GM18499 (cell line): Measurements from ENCODE around the gene PAX8.

ENCODE experiments used
- ATAC-seq: cut with Tn5 transposase; IDR thresholded peaks from one replicate; pipeline ENCODE4 v1.9.1; 2021; ENCODE audit warnings: moderate number of reproducible peaks; ENCODE audit not compliant: insufficient read depth, unreplicated experiment

PAX8 gene

DNA sequence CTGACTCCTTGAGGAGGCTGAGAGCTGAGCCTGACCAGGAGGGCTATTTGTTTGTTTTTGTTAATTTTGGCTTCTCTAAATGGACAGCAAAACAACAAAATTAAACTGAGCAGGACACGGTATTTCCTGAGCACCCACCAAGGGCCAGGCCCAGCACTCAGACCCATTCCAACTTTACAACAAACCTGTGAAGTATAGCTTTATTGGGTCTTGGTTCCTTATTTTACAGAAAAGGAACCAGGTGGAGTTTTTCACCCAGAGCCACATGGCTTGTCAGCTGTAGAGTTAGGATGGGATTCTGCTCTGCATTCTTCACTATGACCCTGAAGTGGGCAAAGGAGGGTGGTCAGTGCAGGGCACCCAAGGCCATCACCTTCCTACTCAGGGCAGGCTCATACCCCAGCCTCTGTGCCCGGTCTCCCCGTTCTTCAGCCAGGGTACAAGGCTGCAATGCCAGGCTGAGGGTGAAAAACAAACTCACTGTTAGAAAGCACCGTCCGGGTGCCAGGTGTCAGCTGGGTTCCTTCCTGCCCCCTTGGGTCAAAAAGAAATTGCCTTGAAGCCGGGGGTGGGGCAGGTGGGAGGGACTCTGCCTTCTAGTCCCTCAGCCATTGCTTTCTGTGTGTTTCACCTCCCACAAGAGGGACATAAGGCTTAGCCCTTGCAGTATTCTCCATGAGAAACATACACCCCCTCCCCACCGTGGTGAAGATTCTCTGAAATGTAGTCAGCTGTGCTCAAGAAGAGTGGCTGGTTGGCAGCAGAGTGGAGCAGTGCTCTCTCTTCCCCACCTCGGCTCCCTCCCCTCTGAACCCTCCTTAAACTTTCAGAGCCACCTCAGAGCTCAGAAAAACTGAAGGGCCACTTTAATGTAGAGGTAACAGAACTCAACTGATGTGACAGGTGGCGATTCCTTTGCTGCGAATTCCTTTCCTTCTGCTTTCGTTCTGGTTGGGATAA, 102.7 kb downstream of the PAX8 start:
- no peak for ATAC-seq

DNA sequence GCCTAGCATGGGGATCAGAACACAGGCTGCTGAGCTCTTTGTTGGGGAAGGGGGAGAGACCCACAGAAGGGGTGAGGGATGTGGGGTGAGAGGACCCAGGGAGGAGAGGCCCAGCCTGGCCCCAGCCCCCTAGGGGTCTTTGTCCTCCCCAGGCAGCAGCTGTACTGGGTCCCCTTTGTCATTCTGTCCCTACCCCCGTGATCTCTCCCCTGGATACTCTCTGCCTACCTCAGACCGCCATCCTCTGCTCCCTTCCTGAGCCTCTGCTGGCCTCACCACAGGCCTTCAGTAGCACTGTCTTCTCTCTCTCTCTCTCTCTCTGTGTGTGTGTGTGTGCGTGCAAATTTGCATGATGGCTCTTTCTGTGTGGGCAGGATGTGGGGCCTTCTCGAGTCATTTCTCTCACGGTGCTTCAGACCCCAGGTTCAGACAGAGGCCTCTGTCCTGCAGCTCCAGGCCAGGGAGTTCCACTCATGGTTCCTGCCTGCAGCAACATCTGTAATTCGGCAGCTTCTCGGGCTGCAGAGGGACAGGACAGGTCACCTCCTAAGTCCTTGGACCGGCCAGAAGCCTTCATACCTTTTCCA, 103.6 kb downstream of the PAX8 start:
- peak; percentile 38 for ATAC-seq

DNA sequence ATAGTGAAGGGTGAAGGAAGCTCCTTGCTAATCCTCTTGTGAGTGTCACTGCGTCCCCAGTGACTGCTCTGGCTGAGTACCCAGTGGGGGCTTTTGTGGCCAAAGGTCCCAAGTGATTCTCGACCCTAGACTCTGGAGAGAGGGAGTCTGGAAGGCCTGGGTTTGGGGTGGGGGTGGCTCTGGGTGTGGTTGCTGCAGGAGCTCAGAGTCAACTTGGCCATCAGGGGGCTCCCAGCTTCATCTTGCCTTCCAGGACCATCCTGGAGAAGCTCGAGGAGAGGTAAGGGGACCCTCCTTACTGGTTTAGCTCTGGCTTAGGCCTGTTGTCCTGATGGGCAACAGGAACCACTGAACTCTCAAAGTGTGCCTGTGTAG, 104.4 kb downstream of the PAX8 start:
- no peak for ATAC-seq

DNA sequence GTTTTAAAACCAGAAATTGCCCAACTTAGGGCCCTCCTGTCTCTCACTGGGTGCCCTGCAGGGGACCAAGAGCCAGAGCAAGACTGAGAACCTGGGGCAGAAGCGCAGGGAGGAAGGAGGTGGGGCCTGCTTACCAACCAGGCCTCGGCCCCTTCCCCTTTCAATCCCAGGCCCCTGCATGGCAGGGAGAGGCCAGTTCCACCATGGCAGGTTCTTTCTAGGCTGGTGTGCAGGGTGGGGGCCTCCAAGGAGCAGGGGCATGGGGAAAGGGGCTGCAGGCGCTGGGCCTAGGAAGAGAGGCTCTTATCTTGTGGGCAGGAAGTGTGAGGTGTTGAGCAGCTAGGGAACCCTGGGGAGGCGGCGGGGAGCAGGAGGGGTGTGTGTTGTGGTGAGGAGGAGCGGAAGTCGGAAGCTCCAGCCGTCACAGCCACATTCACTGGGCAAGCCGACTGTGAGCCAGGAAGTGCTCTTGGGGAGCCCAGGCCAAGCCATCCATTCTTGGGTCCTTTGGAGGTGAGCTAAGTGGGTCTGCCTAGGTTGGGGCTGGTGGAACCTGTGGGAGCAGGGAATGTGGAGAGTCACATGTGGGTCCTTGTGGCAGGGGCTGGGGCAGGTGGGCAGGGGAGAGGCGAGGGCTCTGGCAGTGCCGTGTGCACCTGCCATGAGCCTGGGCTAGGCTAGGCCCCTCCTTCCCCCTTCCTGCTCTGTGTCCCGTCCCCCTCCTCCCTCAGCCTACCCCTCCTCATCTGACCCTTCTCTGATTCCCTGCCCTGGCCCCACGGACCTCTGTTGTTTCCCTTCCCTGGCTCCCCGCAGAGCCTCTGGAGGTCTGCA, 105.0 kb downstream of the PAX8 start, which contains the start of gene PSD4:
Gene PSD4 (plus strand): TSS at position 430 of the 834 bp plus-strand sequence. CDS start 8,486 bp downstream, outside the sequence.
- peak; percentile 76 for ATAC-seq

DNA sequence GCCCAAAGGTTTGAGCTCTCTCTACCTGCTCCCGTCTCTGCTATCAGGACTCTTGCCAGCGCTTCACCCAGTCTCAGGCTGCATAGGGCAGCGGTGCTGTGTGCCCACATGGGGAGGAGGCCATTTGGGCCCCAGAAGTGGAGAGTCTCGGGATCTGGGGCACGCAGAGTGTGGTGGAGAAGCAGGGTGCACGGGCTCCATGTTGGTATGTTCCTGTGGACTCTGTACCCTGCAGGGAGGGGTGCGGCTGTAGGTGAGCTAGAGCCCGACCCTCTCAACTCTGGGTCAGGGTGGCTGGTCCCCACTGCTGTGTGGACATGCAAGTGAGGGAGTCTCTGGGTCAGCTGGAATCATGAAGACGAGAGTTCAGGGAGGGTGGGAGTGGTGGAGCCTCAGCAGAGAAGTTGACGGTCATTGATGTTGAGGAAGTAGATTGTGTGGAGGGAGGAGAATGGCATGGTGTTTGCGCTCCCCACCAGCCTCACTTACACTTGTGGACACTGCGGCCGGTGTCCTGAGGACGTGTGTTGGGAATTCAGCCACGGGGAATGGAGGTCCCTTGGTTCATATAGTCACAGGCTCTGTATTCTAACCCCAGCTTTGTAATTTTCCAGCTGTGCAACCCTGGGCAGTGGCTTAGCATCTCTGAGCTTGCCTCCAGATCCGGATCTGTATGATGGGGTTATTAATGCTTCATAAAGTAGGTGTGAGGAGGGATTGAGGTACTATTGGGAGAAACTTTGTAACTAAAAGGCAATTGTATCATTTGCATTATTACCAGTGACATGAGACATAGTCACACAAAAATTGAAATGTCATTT, 105.8 kb downstream of the PAX8 start:
- ATAC-seq: no peak

DNA sequence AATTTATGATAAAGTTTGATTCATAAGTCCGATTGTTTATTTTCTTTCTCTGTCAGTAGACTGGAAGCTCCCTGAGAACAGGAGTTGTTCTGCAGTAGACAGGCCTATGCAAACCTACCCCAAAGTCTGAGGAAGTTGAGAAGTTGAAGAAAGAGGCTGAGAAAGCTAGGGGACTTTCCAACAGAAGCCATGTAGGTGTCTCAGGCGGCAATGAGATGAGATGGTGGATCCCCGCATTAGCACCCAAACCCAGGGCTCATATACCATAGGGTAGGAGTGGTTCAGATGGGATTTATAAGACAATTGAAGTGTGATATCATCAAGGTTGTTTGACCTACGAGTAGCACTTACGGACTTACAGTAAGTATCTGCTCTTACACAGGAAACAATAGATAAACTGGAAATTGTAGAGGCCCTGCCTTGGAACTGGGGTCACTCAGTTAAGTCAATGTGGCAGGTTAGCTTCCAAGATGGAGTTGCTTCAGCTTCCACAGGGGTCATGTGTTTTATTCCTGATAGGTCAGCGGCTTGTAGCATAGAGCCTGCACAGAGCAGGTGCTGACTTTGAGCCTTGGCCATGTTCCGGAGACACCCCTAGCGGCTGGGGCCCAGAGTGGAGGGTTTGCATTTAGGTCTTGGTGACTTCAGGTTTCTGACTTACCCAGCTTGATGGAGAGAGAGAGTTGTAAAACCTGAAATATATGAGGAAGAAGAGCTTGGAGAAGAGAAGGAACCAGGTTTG, 107.2 kb downstream of the PAX8 start:
- ATAC-seq: no peak

DNA sequence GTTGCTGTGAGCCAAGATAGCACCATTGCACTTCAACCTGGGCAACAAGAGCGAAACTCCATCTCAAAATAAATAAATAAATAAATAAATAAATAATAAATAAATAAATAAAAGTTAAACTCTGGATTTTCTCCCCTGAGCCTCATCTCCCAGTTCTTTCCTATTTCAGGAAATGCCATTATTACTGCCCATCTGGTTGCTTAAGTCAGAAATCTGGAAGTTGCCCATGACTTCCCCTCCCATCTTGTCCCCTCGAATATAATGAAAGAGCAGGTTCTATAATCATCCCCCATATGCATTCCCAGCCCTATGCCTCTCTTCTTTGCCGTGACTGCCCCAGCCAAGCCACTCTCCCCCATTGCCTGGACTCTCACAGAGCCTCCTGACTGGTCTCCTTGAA, 109.1 kb downstream of the PAX8 start:
- ATAC-seq: no peak

DNA sequence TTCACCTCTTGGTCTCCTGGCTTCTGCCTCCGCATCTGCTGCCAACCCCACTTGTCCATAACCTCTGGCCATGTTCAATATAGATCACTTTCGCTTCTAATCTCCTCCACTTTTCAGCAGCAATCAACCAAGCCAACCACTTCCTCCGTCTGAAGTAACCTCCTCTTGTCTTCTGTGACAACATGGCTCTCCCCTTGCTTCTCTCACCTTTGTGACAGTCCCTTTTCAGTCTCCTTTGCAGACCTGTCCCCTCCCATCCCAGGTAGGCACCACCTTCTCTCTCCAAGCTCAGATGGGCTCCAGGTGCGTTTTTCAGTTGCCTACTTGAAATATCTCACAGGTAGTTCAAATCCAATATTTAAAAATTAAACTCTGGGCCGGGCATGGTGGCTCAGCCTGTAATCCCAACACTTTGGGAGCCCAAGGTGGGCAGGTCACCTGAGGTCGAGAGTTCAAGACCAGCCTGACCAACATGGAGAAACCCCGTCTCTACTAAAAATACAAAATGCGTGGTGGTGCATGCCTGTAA, 109.7 kb downstream of the PAX8 start:
- ATAC-seq: no peak

DNA sequence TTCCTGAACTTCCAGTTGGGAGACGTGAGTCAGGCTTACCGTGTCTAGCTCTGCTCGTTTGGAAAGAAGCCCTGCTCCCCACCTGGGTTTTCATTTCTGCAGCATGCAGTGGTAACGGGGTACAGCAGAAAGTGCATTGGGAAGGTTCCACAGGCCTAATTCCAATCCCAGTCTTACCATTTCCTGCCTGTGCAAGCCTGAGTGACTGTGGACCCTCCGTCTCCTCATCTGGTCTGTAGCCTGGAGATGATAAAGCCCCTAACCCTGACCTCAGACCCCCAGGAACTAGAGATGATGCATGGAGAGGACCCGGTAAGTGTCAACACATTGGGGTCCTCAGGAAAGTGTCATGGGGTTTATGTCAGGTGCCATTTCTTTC, 110.8 kb downstream of the PAX8 start:
- ATAC-seq: no peak

DNA sequence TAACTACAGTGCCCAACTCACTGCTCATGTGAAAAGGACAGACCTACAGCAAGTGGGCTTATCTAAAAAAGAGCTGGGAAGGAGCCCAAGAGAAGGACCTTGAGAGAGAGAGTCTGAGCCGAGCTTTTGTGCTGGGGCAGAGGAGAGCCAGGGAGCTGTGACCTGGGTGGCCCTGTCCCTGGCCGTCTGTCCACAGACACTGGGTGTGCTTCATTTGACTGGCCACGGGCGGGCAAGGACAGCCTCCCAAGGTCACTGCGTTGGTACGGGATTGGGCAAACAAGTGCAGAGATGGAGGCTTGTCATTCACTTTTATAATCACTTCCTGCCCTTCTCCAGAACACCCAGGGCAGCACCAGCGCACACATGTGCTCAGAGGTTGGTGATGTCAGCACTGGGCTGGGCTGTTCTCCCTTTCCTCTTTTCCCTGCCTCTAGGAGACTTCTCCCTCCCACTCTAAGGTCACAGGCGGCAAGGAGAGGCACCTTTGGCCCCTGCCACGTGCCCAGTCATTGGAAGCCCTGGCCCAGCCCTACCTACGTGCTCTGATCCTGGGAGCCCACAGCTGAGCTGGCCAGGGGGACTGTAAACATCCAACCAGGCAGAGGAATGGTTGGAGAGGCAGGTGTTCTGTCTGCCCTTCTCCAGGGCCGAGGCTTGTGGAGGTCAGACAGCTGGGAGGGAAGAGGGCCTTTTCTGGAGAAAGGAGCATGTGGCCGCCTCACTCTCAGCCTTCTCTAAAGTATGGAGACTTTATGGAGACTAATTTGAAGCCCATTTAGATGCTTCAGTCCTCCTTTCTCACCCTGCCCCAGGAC, 111.4 kb downstream of the PAX8 start:
- ATAC-seq: no peak

DNA sequence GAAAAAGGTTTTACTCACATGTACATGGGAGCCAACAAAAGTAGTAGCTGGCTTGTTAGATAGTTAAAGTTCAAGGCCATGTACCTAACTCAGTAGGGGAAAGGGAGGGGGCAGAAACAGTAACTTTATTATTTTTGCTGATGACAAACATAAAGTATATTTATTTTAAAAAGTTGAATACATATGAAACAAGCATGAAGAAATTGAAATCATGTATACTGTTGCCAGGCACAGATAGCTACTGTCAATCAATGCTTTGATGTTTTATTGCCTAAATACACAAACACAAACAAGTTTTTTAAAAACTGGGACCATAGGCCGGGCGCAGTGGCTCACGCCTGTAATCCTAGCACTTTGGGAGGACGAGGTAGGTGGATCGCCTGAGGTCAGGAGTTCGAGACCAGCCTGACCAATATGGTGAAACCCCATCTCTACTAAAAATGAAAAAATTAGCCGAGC, 112.5 kb downstream of the PAX8 start:
- no peak for ATAC-seq
